HG03469 (cell line): ENCODE results near the gene ACTG2.

Experiments
- ATAC-seq: cut with Tn5 transposase; IDR thresholded peaks from one replicate; pipeline ENCODE4 v1.9.1; 2021; ENCODE audit warnings: mild to moderate bottlenecking, moderate library complexity, moderate number of reproducible peaks; ENCODE audit not compliant: unreplicated experiment

Gene ACTG2

GRCh38 chr2:73963385-73964120, 70.7 kb downstream of the ACTG2 start:
- no peak for ATAC-seq

GRCh38 chr2:73964223-73964622, 71.4 kb downstream of the ACTG2 start:
- ATAC-seq: no peak

GRCh38 chr2:73965053-73965452, 72.2 kb downstream of the ACTG2 start:
- no peak for ATAC-seq

- ATAC-seq: no peak
Measured at GRCh38 chr2:73968357-73968937, 75.6 kb downstream of the ACTG2 start.

GRCh38 chr2:73969356-73969755, 76.5 kb downstream of the ACTG2 start:
- ATAC-seq: no peak
